HepG2 (cell line): ENCODE measurements around the gene SLC17A9. TPM values are rescaled to one million over a fixed set of nuclear protein-coding genes. Genes with fewer than 3 reads are reported as not detected.

Experiments used
- BHLHE40 ChIP-seq: IDR thresholded peaks from 2 replicates; pipeline ENCODE4 v1.6.1; 2011; ENCODE audit warnings: low read length, improper control_type of control experiment
- GABPB1 ChIP-seq: IDR thresholded peaks from 2 replicates; pipeline ENCODE4 v1.6.1; 2016; ENCODE audit warnings: mild to moderate bottlenecking, missing genetic modification reagents, moderate library complexity, missing compliant biosample characterization
- KAT2B ChIP-seq: fragments of 150-350 bp; IDR thresholded peaks from 2 replicates; pipeline ENCODE4 v1.6.1; 2014; ENCODE audit warnings: low read depth, low read length, borderline replicate concordance
- MAFK ChIP-seq, 2 experiments: IDR thresholded peaks in 1 of 2; conservative IDR thresholded peaks in 1 of 2; 2 replicates each; pipeline ENCODE4 v1.6.1; 2011; ENCODE audit warnings: improper control_type of control experiment in 2 of 2, low read length in 2 of 2
- NR1H2 ChIP-seq: sonication (generic); formaldehyde crosslinking; IDR thresholded peaks from 2 replicates; pipeline ENCODE4 v1.8.1; 2022; ENCODE audit warnings: low read depth, missing genetic modification reagents, borderline replicate concordance
- PLRG1 ChIP-seq: fragments of 450-650 bp; conservative IDR thresholded peaks from 2 replicates; pipeline ENCODE4 v1.6.1; 2016
- RBAK ChIP-seq: sonication (generic); formaldehyde crosslinking; IDR thresholded peaks from 2 replicates; pipeline ENCODE4 v1.5.1; 2020; ENCODE audit warnings: mild to moderate bottlenecking, missing genetic modification reagents
- SALL2 ChIP-seq: sonication (generic); formaldehyde crosslinking; IDR thresholded peaks from 2 replicates; pipeline ENCODE4 v1.8.1; 2023; ENCODE audit warnings: mild to moderate bottlenecking, missing genetic modification reagents, inconsistent platforms
- U2AF1 ChIP-seq: fragments of 200-400 bp; formaldehyde crosslinking; optimal IDR thresholded peaks from 2 replicates; pipeline ENCODE3; 2017; ENCODE audit warnings: mild to moderate bottlenecking, low read depth, low read length
- ZBTB42 ChIP-seq: sonication (generic); formaldehyde crosslinking; IDR thresholded peaks from 2 replicates; pipeline ENCODE4 v1.5.0; 2020; ENCODE audit warnings: mild to moderate bottlenecking, missing genetic modification reagents
- ZNF331 ChIP-seq: sonication (generic); formaldehyde crosslinking; IDR thresholded peaks from 2 replicates; pipeline ENCODE4 v1.4.0; 2020; ENCODE audit warnings: missing genetic modification reagents
- ZNF441 ChIP-seq: sonication (generic); formaldehyde crosslinking; IDR thresholded peaks from 2 replicates; pipeline ENCODE4 v1.7.0; 2021; ENCODE audit warnings: missing genetic modification reagents, borderline replicate concordance
- ZNF512B ChIP-seq: sonication (generic); formaldehyde crosslinking; IDR thresholded peaks from 2 replicates; pipeline ENCODE4 v1.5.1; 2020; ENCODE audit warnings: missing genetic modification reagents, mild to moderate bottlenecking, borderline replicate concordance
- ZNF580 ChIP-seq: IDR thresholded peaks from 2 replicates; pipeline ENCODE4 v1.6.1; 2016; ENCODE audit warnings: low read depth, borderline replicate concordance
- polyA plus RNA-seq, 8 experiments: library from polyadenylated mRNA; depleted of rRNA in 3 of 8; stranded (reverse) in 7 of 8; unstranded in 1 of 8; fragments of >200 nt; fragmentation: Illumina TruSeq in 4 of 8; extraction: Trizol in 4 of 8; gene quantifications; 2 replicates each; pipeline versions ENCODE4 v1.2.1 to v1.2.3, GENCODE V29; 2011 to 2016; ENCODE audit warnings: low read depth in 4 of 8, missing spikeins in 1 of 8, mixed read lengths in 1 of 8; ENCODE audit not compliant: insufficient read depth in 1 of 8
- total RNA-seq, 5 experiments: library from RNA; depleted of rRNA; stranded (reverse); fragments of >200 nt; fragmentation: Illumina TruSeq; extraction: Trizol; gene quantifications; 2 replicates each; pipeline ENCODE4 v1.2.3, GENCODE V29; 2016; ENCODE audit warnings: low read depth in 1 of 5
- TF ChIP-seq, protein P1 (sequence below): sonication (generic); formaldehyde crosslinking; IDR thresholded peaks from 2 replicates; pipeline ENCODE4 v1.5.0; 2020; ENCODE audit warnings: mild to moderate bottlenecking, missing genetic modification reagents
- TF ChIP-seq, protein P2 (sequence below): sonication (generic); formaldehyde crosslinking; IDR thresholded peaks from 2 replicates; pipeline ENCODE4 v1.4.0; 2020; ENCODE audit warnings: missing genetic modification reagents, borderline replicate concordance

SLC17A9 gene
- total and polyA plus RNA-seq, 2 of the 13 experiments (the other 11 are each of a cell fraction or from before 2014, with no cell fraction given): 110 to 191 TPM

DNA sequence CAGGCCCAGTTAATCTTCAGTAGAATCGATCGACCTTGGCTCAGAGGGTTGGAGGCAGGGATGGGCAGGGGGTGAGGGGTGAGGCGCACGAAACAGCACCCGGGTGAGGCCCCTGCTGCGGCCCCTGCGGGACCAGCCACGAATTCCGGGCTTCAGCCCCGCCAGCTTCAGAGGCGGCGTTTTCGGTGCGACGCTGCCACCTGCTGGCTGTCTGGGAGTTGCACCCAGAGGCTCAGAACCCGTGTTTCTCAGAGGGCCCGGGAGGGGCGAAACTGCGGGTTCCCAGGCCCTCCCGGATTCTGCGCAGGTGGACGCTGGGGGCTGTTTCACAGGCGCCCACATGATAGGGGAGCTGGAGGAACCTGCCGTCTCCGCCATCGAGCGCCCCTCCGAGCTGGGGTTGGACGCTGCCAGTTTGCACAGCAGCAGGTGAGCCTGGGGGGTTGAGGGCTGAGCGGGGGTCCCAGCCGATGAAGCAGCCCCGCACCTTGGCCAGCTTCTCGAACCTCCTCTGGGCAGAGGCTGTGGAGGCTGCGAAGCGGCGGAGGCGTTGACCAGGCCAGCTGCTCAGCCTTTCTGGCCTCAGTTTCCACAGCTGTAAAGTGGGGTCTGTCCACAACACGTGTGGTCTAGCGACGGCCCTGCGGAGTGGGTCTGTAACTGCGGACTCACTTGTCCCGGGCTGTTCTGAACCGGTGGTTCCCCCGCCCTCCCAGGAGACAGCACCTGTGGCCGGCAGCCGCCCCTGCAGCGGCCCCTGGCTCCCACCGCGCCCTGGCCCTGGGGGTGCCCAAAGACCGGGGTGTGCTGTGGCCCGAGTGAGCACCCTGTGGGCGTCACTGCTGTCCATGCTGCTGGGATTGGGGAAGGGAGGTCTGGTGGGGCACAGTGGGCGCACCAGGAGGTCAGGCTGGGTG lies 56.8 kb downstream of the SLC17A9 start (continued):
- TF ChIP-seq ZNF512B (CRISPR knock-in tag) (no peak), ZNF580 (CRISPR knock-in tag) (peak; percentile 89), U2AF1 (no peak), KAT2B (no peak), MAFK (conservative IDR thresholded peaks at IDR 0.05 in 1 of 2, IDR thresholded peaks at IDR 0.05 in 1 of 2; ENCODE audit: low read length in 2 of 2) (no peak), PLRG1 (no peak), SALL2 (CRISPR knock-in tag) (no peak; the same call in 1 of the 2 replicates), GABPB1 (CRISPR knock-in tag) (peak; percentile 58; the same call in 1 of the 2 replicates), ZNF441 (CRISPR knock-in tag) (peak; percentile 99), NR1H2 (CRISPR knock-in tag) (no peak), ZNF331 (peak; percentile 64), ZBTB42 (CRISPR knock-in tag) (0 out of 2 replicates have a peak, but pooled peaks have one; percentile 30), BHLHE40 (0 out of 2 replicates have a peak, but pooled peaks have one; percentile 48), RBAK (CRISPR knock-in tag) (no peak)
- TF ChIP-seq, protein P1, sequence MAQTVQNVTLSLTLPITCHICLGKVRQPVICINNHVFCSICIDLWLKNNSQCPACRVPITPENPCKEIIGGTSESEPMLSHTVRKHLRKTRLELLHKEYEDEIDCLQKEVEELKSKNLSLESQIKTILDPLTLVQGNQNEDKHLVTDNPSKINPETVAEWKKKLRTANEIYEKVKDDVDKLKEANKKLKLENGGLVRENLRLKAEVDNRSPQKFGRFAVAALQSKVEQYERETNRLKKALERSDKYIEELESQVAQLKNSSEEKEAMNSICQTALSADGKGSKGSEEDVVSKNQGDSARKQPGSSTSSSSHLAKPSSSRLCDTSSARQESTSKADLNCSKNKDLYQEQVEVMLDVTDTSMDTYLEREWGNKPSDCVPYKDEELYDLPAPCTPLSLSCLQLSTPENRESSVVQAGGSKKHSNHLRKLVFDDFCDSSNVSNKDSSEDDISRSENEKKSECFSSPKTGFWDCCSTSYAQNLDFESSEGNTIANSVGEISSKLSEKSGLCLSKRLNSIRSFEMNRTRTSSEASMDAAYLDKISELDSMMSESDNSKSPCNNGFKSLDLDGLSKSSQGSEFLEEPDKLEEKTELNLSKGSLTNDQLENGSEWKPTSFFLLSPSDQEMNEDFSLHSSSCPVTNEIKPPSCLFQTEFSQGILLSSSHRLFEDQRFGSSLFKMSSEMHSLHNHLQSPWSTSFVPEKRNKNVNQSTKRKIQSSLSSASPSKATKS (CRISPR knock-in tag): no peak
- TF ChIP-seq, protein P2, sequence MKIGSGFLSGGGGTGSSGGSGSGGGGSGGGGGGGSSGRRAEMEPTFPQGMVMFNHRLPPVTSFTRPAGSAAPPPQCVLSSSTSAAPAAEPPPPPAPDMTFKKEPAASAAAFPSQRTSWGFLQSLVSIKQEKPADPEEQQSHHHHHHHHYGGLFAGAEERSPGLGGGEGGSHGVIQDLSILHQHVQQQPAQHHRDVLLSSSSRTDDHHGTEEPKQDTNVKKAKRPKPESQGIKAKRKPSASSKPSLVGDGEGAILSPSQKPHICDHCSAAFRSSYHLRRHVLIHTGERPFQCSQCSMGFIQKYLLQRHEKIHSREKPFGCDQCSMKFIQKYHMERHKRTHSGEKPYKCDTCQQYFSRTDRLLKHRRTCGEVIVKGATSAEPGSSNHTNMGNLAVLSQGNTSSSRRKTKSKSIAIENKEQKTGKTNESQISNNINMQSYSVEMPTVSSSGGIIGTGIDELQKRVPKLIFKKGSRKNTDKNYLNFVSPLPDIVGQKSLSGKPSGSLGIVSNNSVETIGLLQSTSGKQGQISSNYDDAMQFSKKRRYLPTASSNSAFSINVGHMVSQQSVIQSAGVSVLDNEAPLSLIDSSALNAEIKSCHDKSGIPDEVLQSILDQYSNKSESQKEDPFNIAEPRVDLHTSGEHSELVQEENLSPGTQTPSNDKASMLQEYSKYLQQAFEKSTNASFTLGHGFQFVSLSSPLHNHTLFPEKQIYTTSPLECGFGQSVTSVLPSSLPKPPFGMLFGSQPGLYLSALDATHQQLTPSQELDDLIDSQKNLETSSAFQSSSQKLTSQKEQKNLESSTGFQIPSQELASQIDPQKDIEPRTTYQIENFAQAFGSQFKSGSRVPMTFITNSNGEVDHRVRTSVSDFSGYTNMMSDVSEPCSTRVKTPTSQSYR (CRISPR knock-in tag): peak; percentile 30; the same call in 1 of the 2 replicates
